ENCODE measurements around the gene CDT1.

Gene CDT1

DNA sequence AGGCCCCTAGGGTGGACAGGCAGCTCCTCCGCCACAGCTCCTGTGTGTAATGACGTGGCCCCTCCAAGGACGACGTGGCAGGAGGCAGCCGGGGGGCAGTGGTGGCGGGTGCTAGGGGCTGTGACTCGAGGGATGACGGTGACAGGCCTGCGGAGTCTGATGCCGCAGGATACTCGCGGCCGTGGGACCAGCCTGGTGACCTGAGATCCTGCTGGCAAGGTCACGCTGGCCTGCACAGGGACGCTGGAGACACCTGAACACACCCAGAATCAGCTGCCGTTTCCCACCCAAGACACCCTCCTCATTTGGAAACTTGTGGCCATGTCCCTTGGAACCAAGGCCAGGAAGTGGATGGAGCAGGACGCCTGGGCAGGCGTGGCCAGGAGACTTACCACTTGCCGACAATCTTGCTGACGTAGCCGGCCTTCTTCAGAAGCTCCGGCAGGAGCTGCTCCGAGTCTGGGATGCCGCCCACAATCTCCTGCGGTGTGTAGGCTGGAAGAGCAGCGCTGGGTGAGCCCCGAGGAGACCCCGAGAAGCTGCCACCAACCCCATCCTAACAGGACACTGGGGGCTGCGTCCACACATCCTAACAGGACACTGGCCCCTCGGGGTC is 37.1 kb downstream of the CDT1 start:
- no peak for DNase-seq

GRCh38 chr16:88841521-88842307 is 38.1 kb downstream of the CDT1 start:
- DNase-seq: no peak

GRCh38 chr16:88842308-88842756 is 38.7 kb downstream of the CDT1 start:
- DNase-seq: no peak

DNA sequence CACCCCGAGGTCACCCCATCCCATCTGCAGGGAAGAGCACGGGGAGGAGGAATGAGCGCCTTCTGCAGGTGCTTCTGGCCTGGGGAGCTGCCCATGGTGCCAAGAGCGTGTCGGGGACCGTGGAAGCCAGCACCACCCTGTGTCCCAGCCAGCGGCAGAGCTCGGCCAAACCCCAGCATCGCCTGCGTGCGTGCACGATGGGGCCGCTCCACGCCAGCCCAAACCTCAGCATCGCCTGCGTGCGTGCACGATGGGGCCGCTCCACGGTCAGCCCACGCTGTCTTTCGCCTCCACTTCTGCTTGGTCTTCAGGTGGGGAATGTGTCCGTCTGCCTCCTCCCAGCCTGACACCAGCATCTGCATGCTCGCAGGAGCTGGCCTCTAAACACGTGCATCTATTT is 39.2 kb downstream of the CDT1 start:
- no peak for DNase-seq

- no peak for DNase-seq
Observed at GRCh38 chr16:88843256-88843655, 39.7 kb downstream of the CDT1 start.

GRCh38 chr16:88844419-88845036 is 40.9 kb downstream of the CDT1 start:
- no peak for DNase-seq

GRCh38 chr16:88846088-88846487 is 42.5 kb downstream of the CDT1 start:
- DNase-seq: no peak

DNA sequence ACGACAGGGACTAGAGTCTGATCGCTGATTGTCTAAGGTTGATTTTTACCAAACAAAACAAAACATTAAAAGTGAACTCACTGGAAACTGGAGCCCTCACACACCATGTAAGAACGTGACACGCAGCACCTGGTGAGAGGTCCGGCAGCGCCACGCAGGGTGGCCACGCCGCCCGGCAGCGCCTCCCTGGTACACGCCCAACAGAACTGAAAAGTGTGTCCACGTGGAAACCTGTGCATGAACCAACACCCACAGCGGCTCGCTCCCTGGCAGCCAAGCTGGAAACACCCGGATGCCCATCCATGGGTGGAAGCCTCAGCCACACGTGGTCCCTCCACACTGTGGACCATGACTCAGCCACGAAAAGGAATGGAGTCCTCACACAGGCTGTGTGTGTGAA is 44.1 kb downstream of the CDT1 start:
- no peak for DNase-seq

- DNase-seq: no peak
Observed at GRCh38 chr16:88848557-88848956, 45.0 kb downstream of the CDT1 start.

GRCh38 chr16:88850531-88851199 is 47.1 kb downstream of the CDT1 start:
- DNase-seq: no peak

- DNase-seq: no peak
Observed at GRCh38 chr16:88851616-88852015, 48.0 kb downstream of the CDT1 start.

GRCh38 chr16:88853325-88853941 is 49.8 kb downstream of the CDT1 start:
- DNase-seq: no peak

DNA sequence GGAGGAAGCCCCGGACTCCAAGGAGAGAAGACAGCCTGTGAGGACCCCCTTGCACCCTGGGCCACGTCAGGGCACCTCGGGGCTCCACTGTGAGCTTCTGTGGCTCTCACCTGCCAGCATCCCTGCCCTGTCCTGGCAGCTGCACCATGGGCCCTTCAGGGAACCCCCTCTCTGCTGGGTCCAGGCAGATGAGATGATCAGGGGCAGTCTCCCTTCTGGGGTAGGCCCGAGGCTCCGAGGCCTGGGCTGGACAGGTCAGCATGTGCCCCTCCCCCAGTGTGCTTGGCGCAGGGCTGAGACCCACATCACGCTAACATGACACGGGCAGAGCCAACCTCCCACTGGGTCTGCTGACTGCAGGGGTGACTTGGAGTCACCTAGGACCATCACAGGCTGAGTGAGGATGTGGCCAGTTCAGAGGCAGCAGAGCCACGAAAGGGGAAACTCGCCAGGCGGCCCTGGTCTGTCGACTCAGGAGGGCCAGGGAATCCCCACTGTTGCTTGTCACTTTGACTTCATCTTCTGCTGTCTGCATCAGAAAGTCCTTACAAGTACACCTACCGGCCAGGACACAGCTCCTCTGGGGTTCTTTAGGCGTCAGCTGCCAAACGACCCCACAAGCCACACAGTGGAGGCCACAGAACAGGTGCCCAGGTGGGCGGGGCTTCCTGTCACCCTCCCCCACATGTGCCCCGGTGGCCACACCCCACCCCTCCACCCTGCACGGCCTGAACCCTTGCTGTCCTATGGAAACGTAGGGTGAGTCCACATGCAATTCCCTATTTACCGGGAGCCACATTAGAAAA is 50.9 kb downstream of the CDT1 start:
- DNase-seq: no peak

GRCh38 chr16:88855176-88855575 is 51.6 kb downstream of the CDT1 start:
- no peak for DNase-seq

GRCh38 chr16:88855736-88856121 is 52.1 kb downstream of the CDT1 start:
- DNase-seq: no peak

- no peak for DNase-seq
Observed at GRCh38 chr16:88856122-88856827, 52.7 kb downstream of the CDT1 start.

GRCh38 chr16:88856828-88857727 is 53.5 kb downstream of the CDT1 start, which contains the start of the genes GALNS and TRAPPC2L:
GALNS (minus strand) TSS chr16:88856947; CDS start chr16:88856877, 70 bp downstream.
TRAPPC2L (plus strand) TSS chr16:88857127; CDS start chr16:88857151, 24 bp downstream.
- DNase-seq: peak; percentile 74

GRCh38 chr16:88857728-88858339 is 54.2 kb downstream of the CDT1 start:
- no peak for DNase-seq

All from NCI-H2029 (cell line).